ENCODE data around the gene MZB1. TPM values are rescaled to one million over a fixed set of nuclear protein-coding genes. Genes with fewer than 3 reads are reported as not detected.

The MZB1 gene
- total and polyA plus RNA-seq, 2 of the 8 experiments (the other 6 are each of a cell fraction or from before 2014, with no cell fraction given) = 0.39 to 0.47 TPM

DNA sequence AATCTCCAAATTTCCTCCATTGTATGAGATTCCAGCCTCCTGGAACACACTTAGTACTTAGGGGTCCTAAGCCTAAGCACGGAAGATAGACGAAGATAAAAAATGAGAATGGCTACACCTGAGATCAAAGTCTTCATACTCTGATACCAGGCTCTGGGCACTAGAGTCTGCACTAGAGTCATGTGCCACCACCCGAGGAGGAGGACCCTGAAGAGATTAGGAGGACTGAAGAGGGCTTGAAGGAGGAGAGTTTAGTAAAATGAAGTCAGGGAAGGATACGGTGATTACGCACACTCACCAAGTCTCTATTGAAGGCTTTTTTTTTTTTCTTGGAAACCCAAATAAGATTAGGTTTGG is 14.7 kb upstream of the MZB1 start:
- no peak overlapping the region for H2BK120ac ChIP-seq (replicated peaks; ENCODE audit: low read depth, low read length)
- CTCF ChIA-PET (ENCODE audit: partially characterized antibody) = no interaction called here
- H4K5ac ChIP-seq (ENCODE audit: insufficient read length, low read depth, low read length) = no peak overlapping the region
- H2BK15ac ChIP-seq (ENCODE audit: low read length) = no peak overlapping the region
- peaks cover 0 to 8% (median 4%) of the 10 kb centered on the region in 4 experiments; a peak in 6 of 7 replicates for H3K4me1 ChIP-seq (replicated peaks in 1 of 4; ENCODE audit: control insufficient read depth in 3 of 4, insufficient read depth in 4 of 4, low read length in 3 of 4)
- peak overlapping the region; percentile 22; the same call in 1 of the 2 replicates for H2AFZ ChIP-seq (ENCODE audit: low read length)
- no peak overlapping the region for H3K23ac ChIP-seq (ENCODE audit: insufficient read length)
- H4K91ac ChIP-seq (replicated peaks; ENCODE audit: insufficient read length, low read length) = no peak overlapping the region
- H3K56ac ChIP-seq (replicated peaks; ENCODE audit: insufficient read length, low read depth, low read length) = no peak overlapping the region
- TF ChIP-seq BACH1 (IDR thresholded peaks at IDR 0.05; ENCODE audit: low read length) (no peak), TAF1 (IDR thresholded peaks at IDR 0.05; ENCODE audit: low read depth, low read length) (no peak)
- no peak overlapping the region for H4K8ac ChIP-seq (ENCODE audit: extremely low read depth, insufficient read depth, low read length)
- 90% methylated on average over 5 of the region's 5 CpGs; no CpG with 5 or more reads in 1 of the 2 experiments for WGBS, 2 experiments (ENCODE audit: extremely low coverage in 1 of 2, insufficient coverage in 1 of 2, insufficient read length in 1 of 2, insufficient replicate concordance in 2 of 2, low coverage in 1 of 2, low lambda C conversion rate in 2 of 2, missing lambda C conversion rate in 1 of 2)
- H2BK12ac ChIP-seq (ENCODE audit: low read depth, low read length) = peak overlapping the region; percentile 1; the same call in 1 of the 2 replicates
- H2BK20ac ChIP-seq (ENCODE audit: low read length) = no peak overlapping the region
- H3K9me3 ChIP-seq (ENCODE audit: insufficient read depth in 2 of 2, low read depth in 1 of 2, low read length in 1 of 2) = no peaks in the 10 kb centered on the region
- H2BK5ac ChIP-seq (ENCODE audit: low read depth, low read length) = peak overlapping the region; percentile 86; the same call in 1 of the 2 replicates
- 0 out of 2 replicates have a peak overlapping the region, but pooled peaks have one; percentile 79 for H3K18ac ChIP-seq (ENCODE audit: extremely low read depth, low read length)
- no peak overlapping the region for H3K4ac ChIP-seq (replicated peaks; ENCODE audit: insufficient read length, low read depth, low read length)
- no peak overlapping the region for H3K27ac ChIP-seq (ENCODE audit: low read depth, low read length)
- FAIRE-seq (no peak), DNase-seq (ENCODE audit: low read depth in 1 of 2, low spot score in 2 of 2) (no peak)
- H3K9ac ChIP-seq (replicated peaks in 1 of 4; ENCODE audit: extremely low read depth in 1 of 4, low read depth in 3 of 4, low read length in 3 of 4) = peak overlapping the region in 1 of 4 experiments; percentile 58; a peak in 2 of 7 replicates
- H3K36me3 ChIP-seq (ENCODE audit: control insufficient read depth in 2 of 4, insufficient read depth in 4 of 4, low read length in 3 of 4) = peaks cover 0 to 6% (median 3%) of the 10 kb centered on the region in 4 experiments; a peak in 2 of 8 replicates
- H3K79me2 ChIP-seq (ENCODE audit: control insufficient read depth in 1 of 2, insufficient read depth in 2 of 2, low read length in 2 of 2) = no peaks in the 10 kb centered on the region; a peak in 2 of 4 replicates
- no peak overlapping the region for H2AK5ac ChIP-seq (ENCODE audit: low read depth, low read length)
- peak overlapping the region; percentile 32 to 84 (median 75); a peak in 5 of 8 replicates for H3K4me3 ChIP-seq (ENCODE audit: extremely low read depth in 1 of 4, insufficient read depth in 2 of 4, low read depth in 3 of 4, low read length in 4 of 4)
- no peaks in the 10 kb centered on the region for H3K79me1 ChIP-seq (ENCODE audit: low read depth, low read length)
- H3K27me3 ChIP-seq (replicated peaks in 1 of 4; ENCODE audit: control insufficient read depth in 3 of 4, extremely low read depth in 1 of 4, insufficient read depth in 3 of 4, low read length in 3 of 4) = 0 out of 7 replicates have a peak, but pooled peaks cover 0 to 4% (median 0%) of the 10 kb centered on the region in 4 experiments
- H3K14ac ChIP-seq (ENCODE audit: insufficient read length) = no peak overlapping the region
- H4K20me1 ChIP-seq (replicated peaks in 1 of 2; ENCODE audit: control insufficient read depth in 1 of 2, insufficient read depth in 2 of 2, low read length in 2 of 2) = peaks cover 0 to 1% of the 10 kb centered on the region in 2 experiments
- H3K23me2 ChIP-seq (ENCODE audit: low read depth, low read length) = peaks cover 4% of the 10 kb centered on the region; the same call in 1 of the 2 replicates
- H3K4me2 ChIP-seq (ENCODE audit: insufficient read depth in 1 of 2, low read depth in 2 of 2, low read length in 2 of 2) = peak overlapping the region; percentile 74 to 96
- POLR2A ChIA-PET (ENCODE audit: partially characterized antibody) = interaction anchor here (0.6 to 2.2 kb wide), 11 partner anchors 9 to 121 kb away, joined by 3 to 8 read pairs (median 4); partner anchors contain the start of genes DNAJC18 and MATR3
